A549 (cell line): ENCODE measurements around the gene ETS2. TPM values are rescaled to one million over a fixed set of nuclear protein-coding genes. Genes with fewer than 3 reads are reported as not detected.

Experiments used
- ATAC-seq, 2 experiments: fragments of 200-7000 bp in 1 of 2; fragments of >200 bp in 1 of 2; cut with Nextera tagmentation in 1 of 2; cut with Tn5 transposase in 1 of 2; 3 replicates each; pipeline versions ENCODE4 v1.8.0 to v1.9.1; 2018 to 2020; ENCODE audit warnings: mild to moderate bottlenecking in 1 of 2, moderate library complexity in 1 of 2
- CTCF ChIA-PET: fragments of 300-600 bp; sonication (Branson Sonifier 250); formaldehyde crosslinking; extraction: SDS; loops from one replicate; lab custom pipeline; 2021; ENCODE audit warnings: antibody characterized with exemption, inconsistent platforms; lab: Yijun Ruan, JAX
- POLR2A ChIA-PET: fragments of 350-600 bp; formaldehyde crosslinking; extraction: SDS; loops from one replicate; lab custom pipeline; 2021; ENCODE audit warnings: antibody characterized with exemption, inconsistent platforms; lab: Yijun Ruan, JAX
- DNase-seq, 2 experiments: peaks; one replicate each; pipeline versions ENCODE4 v3.0.0 to v3.0.0-alpha.2; 2011 to 2016; ENCODE audit warnings: low read depth in 1 of 2, low spot score in 1 of 2
- FAIRE-seq: peaks from 2 replicates; lab custom pipeline; 2011; peaks lifted over from hg19 to GRCh38; lab: Jason Lieb, UNC
- H3K27ac ChIP-seq, 2 experiments: fragments of >200 bp; sonication (Bioruptor Twin); formaldehyde crosslinking; 3 replicates each; pipeline ENCODE4 v1.5.1; 2016 to 2017
- H3K4me1 ChIP-seq: fragments of >200 bp; sonication (Bioruptor Twin); formaldehyde crosslinking; 3 replicates; pipeline ENCODE4 v1.6.1; 2016
- H3K4me2 ChIP-seq: fragments of >200 bp; sonication (Bioruptor Twin); formaldehyde crosslinking; 3 replicates; pipeline ENCODE4 v1.6.1; 2016
- H3K4me3 ChIP-seq: fragments of >200 bp; sonication (Bioruptor Twin); formaldehyde crosslinking; 3 replicates; pipeline ENCODE4 v1.5.1; 2016
- H3K9me3 ChIP-seq: fragments of >200 bp; sonication (Bioruptor Twin); formaldehyde crosslinking; 3 replicates; pipeline ENCODE4 v1.6.1; 2016
- CHD4 ChIP-seq: fragments of 200-600 bp; sonication (generic); IDR thresholded peaks from 2 replicates; pipeline ENCODE4 v1.6.1; 2016; ENCODE audit warnings: antibody characterized with exemption, mild to moderate bottlenecking, borderline replicate concordance
- EHF ChIP-seq: fragments of 250-450 bp; sonication (Bioruptor Pico); IDR thresholded peaks from 2 replicates; pipeline ENCODE4 v1.5.0; 2020; ENCODE audit warnings: mild to moderate bottlenecking
- EHMT2 ChIP-seq: fragments of 200-600 bp; sonication (generic); IDR thresholded peaks from 2 replicates; pipeline ENCODE4 v1.6.1; 2016; ENCODE audit warnings: antibody characterized with exemption, low read depth, mild to moderate bottlenecking, moderate library complexity
- FOSL2 ChIP-seq, 2 experiments: fragments of 450-650 bp in 1 of 2; fragments of >200 bp in 1 of 2; sonication (Bioruptor Twin) in 1 of 2; formaldehyde crosslinking; IDR thresholded peaks; 2 replicates each; pipeline versions ENCODE4 v1.5.0 to v1.6.1; 2016 to 2020; ENCODE audit warnings: mild to moderate bottlenecking in 1 of 2, moderate library complexity in 1 of 2
- GATA3 ChIP-seq: IDR thresholded peaks from 2 replicates; pipeline ENCODE4 v1.6.1; 2012; ENCODE audit warnings: borderline replicate concordance
- HEYL ChIP-seq: fragments of 250-450 bp; sonication (Bioruptor Pico); IDR thresholded peaks from 2 replicates; pipeline ENCODE4 v1.8.0; 2021; ENCODE audit warnings: mild to moderate bottlenecking, moderate library complexity
- HOXA7 ChIP-seq: fragments of 250-450 bp; sonication (Bioruptor Pico); IDR thresholded peaks from 2 replicates; pipeline ENCODE4 v1.5.0; 2020; ENCODE audit warnings: mild to moderate bottlenecking, moderate library complexity
- JUNB ChIP-seq: fragments of >200 bp; sonication (Bioruptor Twin); formaldehyde crosslinking; IDR thresholded peaks from 2 replicates; pipeline ENCODE4 v1.6.1; 2016
- KDM1A ChIP-seq: fragments of 200-600 bp; sonication (generic); IDR thresholded peaks from 2 replicates; pipeline ENCODE4 v1.6.1; 2016; ENCODE audit warnings: low read depth, mild to moderate bottlenecking
- MAFK ChIP-seq: fragments of 450-650 bp; IDR thresholded peaks from 2 replicates; pipeline ENCODE4 v1.6.1; 2014; ENCODE audit not compliant: partially characterized antibody
- NFE2L2 ChIP-seq: fragments of 150-350 bp; conservative IDR thresholded peaks from 2 replicates; pipeline ENCODE4 v1.6.1; 2014; ENCODE audit warnings: low read length
- RCOR1 ChIP-seq: fragments of 150-350 bp; IDR thresholded peaks from 2 replicates; pipeline ENCODE4 v1.6.1; 2014; ENCODE audit warnings: antibody characterized with exemption, low read length, low read depth
- RFX5 ChIP-seq: fragments of 450-650 bp; IDR thresholded peaks from 2 replicates; pipeline ENCODE4 v1.7.1; 2014; ENCODE audit warnings: antibody characterized with exemption, mild to moderate bottlenecking, moderate library complexity
- RNF2 ChIP-seq: fragments of 200-600 bp; sonication (generic); IDR thresholded peaks from 2 replicates; pipeline ENCODE4 v1.6.1; 2016; ENCODE audit warnings: low read depth, mild to moderate bottlenecking, antibody characterized with exemption, moderate library complexity, borderline replicate concordance
- SMC3 ChIP-seq: fragments of >200 bp; sonication (Bioruptor Twin); formaldehyde crosslinking; IDR thresholded peaks from 3 replicates; pipeline ENCODE4 v1.6.1; 2018; ENCODE audit warnings: inconsistent platforms
- SREBF2 ChIP-seq: fragments of 450-650 bp; IDR thresholded peaks from 2 replicates; pipeline ENCODE4 v1.6.1; 2014; ENCODE audit warnings: mild to moderate bottlenecking, moderate library complexity
- TFCP2L1 ChIP-seq: fragments of 250-450 bp; sonication (Bioruptor Pico); IDR thresholded peaks from 2 replicates; pipeline ENCODE4 v1.5.0; 2021; ENCODE audit warnings: mild to moderate bottlenecking
- ZC3H11A ChIP-seq: fragments of 450-650 bp; IDR thresholded peaks from 2 replicates; pipeline ENCODE4 v1.6.1; 2014; ENCODE audit warnings: antibody characterized with exemption, mild to moderate bottlenecking
- WGBS: methylation state at CpG from one replicate; pipeline ENCODE4 v1.1.6; 2017; ENCODE audit errors: missing lambda C conversion rate; 5-methylcytosine and 5-hydroxymethylcytosine counted together
- polyA plus RNA-seq, 4 experiments: library from polyadenylated mRNA; depleted of rRNA in 3 of 4; stranded (reverse); fragments of >200 nt; fragmentation: RNase III in 1 of 4; extraction: RNeasy Plus Mini Kit Qiagen cat#74134 plus additional on column Dnase treatment in 1 of 4; gene quantifications; 2 replicates in 3 of 4; 3 replicates in 1 of 4; pipeline ENCODE4 v1.2.3, GENCODE V29; 2011 to 2017
- TF ChIP-seq, protein P1 (sequence below): fragments of 250-450 bp; sonication (Bioruptor Pico); IDR thresholded peaks from 2 replicates; pipeline ENCODE4 v1.5.0; 2020; ENCODE audit warnings: low read depth, mild to moderate bottlenecking, moderate library complexity
- TF ChIP-seq, protein P2 (sequence below): fragments of >200 bp; sonication (Bioruptor Twin); formaldehyde crosslinking; IDR thresholded peaks from 2 replicates; pipeline ENCODE4 v1.6.1; 2016
- TF ChIP-seq, protein P3 (sequence below): IDR thresholded peaks from 2 replicates; pipeline ENCODE4 v1.6.1; 2012
- TF ChIP-seq, protein P4 (sequence below): IDR thresholded peaks from 2 replicates; pipeline ENCODE4 v1.6.1; 2012
- TF ChIP-seq, protein P5 (sequence below): fragments of 200-600 bp; sonication (generic); IDR thresholded peaks from 2 replicates; pipeline ENCODE4 v1.6.1; 2016; ENCODE audit warnings: antibody characterized with exemption, mild to moderate bottlenecking, moderate library complexity

The ETS2 gene
- polyA plus RNA-seq, 2 of the 4 experiments (the other 2 are of a cell fraction) = 41.6 to 45.5 TPM

DNA sequence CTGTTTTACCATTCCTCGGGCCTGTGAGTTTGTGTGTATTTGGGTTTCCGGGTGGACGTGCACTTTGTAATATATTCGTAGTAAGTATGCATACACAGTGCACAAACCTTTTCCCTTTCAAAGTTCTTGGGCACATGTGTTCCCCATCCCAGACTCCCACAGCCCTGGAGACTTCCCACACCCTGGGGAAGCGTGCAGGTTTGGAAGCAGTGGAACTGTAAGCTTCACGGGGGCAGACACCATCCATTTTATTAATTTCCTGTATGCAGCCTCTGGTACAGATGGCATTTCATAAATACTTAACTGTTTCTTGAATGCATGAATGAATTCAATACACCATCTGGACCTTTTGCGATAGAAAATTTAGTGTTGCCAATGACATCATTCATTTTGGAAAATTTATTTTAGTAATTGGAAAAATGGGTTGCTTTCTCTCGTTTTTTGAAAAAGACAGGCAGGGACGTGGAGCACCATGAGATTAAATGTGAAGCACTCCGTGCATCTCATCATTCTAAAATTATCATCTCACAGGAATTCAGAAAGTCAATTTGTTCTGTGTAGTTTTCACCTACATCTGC is 10.8 kb downstream of the ETS2 start:
- ATAC-seq = no peak
- H3K4me2 ChIP-seq = no peak overlapping the region
- no peaks in the 10 kb centered on the region for H3K9me3 ChIP-seq
- peaks cover 71% of the 10 kb centered on the region for H3K4me1 ChIP-seq
- WGBS = 93% methylated on average over 10 of the region's 10 CpGs
- H3K27ac ChIP-seq = no peak overlapping the region
- TF ChIP-seq JUNB = no peak
- TF ChIP-seq SMC3 = no peak
- TF ChIP-seq, protein P1, sequence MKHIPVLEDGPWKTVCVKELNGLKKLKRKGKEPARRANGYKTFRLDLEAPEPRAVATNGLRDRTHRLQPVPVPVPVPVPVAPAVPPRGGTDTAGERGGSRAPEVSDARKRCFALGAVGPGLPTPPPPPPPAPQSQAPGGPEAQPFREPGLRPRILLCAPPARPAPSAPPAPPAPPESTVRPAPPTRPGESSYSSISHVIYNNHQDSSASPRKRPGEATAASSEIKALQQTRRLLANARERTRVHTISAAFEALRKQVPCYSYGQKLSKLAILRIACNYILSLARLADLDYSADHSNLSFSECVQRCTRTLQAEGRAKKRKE (CRISPR knock-in tag) = no peak
- TF ChIP-seq RNF2 = no peak
- no peak for TF ChIP-seq CHD4
- no peak for TF ChIP-seq FOSL2 (IDR thresholded peaks at IDR 0.05)
- TF ChIP-seq FOSL2 (CRISPR knock-in tag; IDR thresholded peaks at IDR 0.05) = no peak
- TF ChIP-seq, protein P2, sequence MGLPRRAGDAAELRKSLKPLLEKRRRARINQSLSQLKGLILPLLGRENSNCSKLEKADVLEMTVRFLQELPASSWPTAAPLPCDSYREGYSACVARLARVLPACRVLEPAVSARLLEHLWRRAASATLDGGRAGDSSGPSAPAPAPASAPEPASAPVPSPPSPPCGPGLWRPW = no peak
- no peak for TF ChIP-seq RCOR1
- TF ChIP-seq HOXA7 (CRISPR knock-in tag) = no peak
- TF ChIP-seq RFX5 = no peak
- TF ChIP-seq, protein P3, sequence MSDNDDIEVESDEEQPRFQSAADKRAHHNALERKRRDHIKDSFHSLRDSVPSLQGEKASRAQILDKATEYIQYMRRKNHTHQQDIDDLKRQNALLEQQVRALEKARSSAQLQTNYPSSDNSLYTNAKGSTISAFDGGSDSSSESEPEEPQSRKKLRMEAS = no peak
- no peak for TF ChIP-seq HEYL (CRISPR knock-in tag)
- TF ChIP-seq, all 56 proteins: peak for 0
- ChIA-PET POLR2A (no interaction called here), CTCF (interaction anchor here (0.6 to 1.4 kb wide), 2 partner anchors 9 to 54 kb away, joined by 3 to 6 read pairs; no protein-coding TSS in a partner anchor)
- H3K4me3 ChIP-seq = no peak overlapping the region
- DNase-seq (no peak), FAIRE-seq (no peak)

DNA sequence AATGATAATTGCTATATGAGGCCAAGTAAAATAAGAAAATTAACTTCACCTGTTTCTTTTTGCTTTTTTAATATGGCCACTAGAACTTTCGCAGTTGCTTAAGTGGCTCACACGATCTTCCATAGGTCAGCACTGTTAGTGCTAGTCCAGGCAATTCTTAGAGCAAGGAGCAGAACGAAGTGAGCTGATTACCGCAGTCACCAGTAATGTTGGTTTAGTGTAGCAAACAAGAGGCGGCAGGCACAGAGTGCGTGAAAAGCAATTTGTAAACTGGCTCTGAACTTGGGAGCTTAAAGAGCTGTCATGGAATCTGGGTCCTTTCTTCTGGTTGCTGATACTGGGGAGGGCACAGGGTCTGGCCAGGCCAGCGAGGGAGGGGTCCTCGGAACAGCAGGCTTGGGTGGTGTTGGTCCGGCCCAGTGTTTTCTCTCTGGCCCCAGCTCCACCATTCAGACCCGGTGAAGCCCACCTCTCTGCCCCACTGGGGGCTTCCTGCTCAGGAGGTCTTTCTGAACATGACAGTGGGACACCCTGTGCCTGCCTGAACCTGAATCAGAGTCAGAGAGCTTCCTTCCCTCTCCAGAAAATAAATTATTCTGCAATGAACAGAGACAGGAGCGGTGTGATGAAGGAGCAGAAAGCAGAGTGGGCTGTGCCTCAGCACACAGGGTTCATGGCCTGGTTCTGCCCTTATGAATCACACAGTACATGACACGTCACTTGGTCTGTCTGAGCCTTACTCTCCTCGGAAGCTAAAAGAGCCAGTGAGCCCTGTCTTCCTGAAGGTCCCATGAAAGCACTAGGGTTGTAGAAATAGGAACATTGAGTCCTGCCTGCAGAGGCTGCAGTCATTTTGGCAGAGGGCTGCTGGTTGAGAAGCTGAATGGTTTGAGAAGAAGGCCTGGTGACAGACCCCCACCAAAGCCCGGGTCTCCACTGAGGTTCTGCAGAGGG is 11.9 kb downstream of the ETS2 start:
- 83% methylated on average over 14 of the region's 14 CpGs for WGBS
- peak; percentile 45 to 55; a peak in 4 of 6 replicates for ATAC-seq
- CTCF ChIA-PET = interaction anchor here (0.9 to 1.5 kb wide), 2 partner anchors 21 to 321 kb away, joined by 3 read pairs; no protein-coding TSS in a partner anchor
- no peak for DNase-seq
- H3K4me2 ChIP-seq = no peak overlapping the region
- H3K9me3 ChIP-seq = no peaks in the 10 kb centered on the region
- no peak for FAIRE-seq
- peak overlapping the region; percentile 31 to 72; a peak in 5 of 6 replicates for H3K27ac ChIP-seq
- POLR2A ChIA-PET = interaction anchor here (0.6 kb wide), 1 partner anchor 14 kb away, joined by 3 read pairs; no protein-coding TSS in a partner anchor
- TF ChIP-seq KDM1A = no peak
- TF ChIP-seq MAFK = no peak
- TF ChIP-seq, protein P4, sequence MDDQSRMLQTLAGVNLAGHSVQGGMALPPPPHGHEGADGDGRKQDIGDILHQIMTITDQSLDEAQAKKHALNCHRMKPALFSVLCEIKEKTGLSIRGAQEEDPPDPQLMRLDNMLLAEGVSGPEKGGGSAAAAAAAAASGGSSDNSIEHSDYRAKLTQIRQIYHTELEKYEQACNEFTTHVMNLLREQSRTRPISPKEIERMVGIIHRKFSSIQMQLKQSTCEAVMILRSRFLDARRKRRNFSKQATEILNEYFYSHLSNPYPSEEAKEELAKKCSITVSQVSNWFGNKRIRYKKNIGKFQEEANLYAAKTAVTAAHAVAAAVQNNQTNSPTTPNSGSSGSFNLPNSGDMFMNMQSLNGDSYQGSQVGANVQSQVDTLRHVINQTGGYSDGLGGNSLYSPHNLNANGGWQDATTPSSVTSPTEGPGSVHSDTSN = no peak
- TF ChIP-seq NFE2L2 = no peak
- no peak for TF ChIP-seq ZC3H11A
- TF ChIP-seq, all 56 proteins: peak for 0
- Histone ChIP-seq H3K4me1 (peaks cover 59% of the 10 kb centered on the region), H3K4me3 (no peak overlapping the region)

DNA sequence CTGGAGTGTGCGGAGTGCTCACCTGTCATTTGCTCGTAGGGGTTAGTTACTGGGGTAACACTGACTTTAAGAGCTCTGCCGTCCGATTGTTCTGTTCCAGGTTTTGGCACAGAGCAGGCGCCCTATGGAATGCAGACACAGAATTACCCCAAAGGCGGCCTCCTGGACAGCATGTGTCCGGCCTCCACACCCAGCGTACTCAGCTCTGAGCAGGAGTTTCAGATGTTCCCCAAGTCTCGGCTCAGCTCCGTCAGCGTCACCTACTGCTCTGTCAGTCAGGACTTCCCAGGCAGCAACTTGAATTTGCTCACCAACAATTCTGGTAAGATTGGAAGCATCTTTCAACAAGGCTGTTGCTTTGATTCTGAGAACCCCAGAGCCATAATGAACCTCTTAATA is 12.6 kb downstream of the ETS2 start:
- ChIA-PET CTCF (interaction anchor here (0.9 to 1.5 kb wide), 2 partner anchors 20 to 321 kb away, joined by 3 read pairs; no protein-coding TSS in a partner anchor), POLR2A (no interaction called here)
- WGBS = 96% methylated on average over 11 of the region's 11 CpGs
- Histone ChIP-seq H3K4me3 (no peak overlapping the region), H3K27ac (peak overlapping the region; percentile 31 to 72; a peak in 4 of 6 replicates), H3K4me1 (peaks cover 52% of the 10 kb centered on the region), H3K9me3 (no peaks in the 10 kb centered on the region), H3K4me2 (no peak overlapping the region)
- no peak for FAIRE-seq
- DNase-seq = no peak
- ATAC-seq = peak in 1 of 2 experiments; percentile 11; a peak in 3 of 6 replicates
- no peak for TF ChIP-seq EHF (CRISPR knock-in tag)
- TF ChIP-seq, protein P5, sequence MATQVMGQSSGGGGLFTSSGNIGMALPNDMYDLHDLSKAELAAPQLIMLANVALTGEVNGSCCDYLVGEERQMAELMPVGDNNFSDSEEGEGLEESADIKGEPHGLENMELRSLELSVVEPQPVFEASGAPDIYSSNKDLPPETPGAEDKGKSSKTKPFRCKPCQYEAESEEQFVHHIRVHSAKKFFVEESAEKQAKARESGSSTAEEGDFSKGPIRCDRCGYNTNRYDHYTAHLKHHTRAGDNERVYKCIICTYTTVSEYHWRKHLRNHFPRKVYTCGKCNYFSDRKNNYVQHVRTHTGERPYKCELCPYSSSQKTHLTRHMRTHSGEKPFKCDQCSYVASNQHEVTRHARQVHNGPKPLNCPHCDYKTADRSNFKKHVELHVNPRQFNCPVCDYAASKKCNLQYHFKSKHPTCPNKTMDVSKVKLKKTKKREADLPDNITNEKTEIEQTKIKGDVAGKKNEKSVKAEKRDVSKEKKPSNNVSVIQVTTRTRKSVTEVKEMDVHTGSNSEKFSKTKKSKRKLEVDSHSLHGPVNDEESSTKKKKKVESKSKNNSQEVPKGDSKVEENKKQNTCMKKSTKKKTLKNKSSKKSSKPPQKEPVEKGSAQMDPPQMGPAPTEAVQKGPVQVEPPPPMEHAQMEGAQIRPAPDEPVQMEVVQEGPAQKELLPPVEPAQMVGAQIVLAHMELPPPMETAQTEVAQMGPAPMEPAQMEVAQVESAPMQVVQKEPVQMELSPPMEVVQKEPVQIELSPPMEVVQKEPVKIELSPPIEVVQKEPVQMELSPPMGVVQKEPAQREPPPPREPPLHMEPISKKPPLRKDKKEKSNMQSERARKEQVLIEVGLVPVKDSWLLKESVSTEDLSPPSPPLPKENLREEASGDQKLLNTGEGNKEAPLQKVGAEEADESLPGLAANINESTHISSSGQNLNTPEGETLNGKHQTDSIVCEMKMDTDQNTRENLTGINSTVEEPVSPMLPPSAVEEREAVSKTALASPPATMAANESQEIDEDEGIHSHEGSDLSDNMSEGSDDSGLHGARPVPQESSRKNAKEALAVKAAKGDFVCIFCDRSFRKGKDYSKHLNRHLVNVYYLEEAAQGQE = no peak
- no peak for TF ChIP-seq EHMT2
- no peak for TF ChIP-seq SMC3
- no peak for TF ChIP-seq CHD4
- TF ChIP-seq SREBF2 = no peak
- TF ChIP-seq GATA3 = no peak
- TF ChIP-seq TFCP2L1 = no peak
